HG03521 (cell line): ENCODE measurements around the gene GTF2E1.
"Not testable (repeated sequence)": the region's sequence is repeated elsewhere in the genome, so short reads cannot be mapped to it uniquely, and the experiment has no call there.

Source experiments
- ATAC-seq: cut with Tn5 transposase; IDR thresholded peaks from one replicate; pipeline ENCODE4 v1.9.1; 2021; ENCODE audit warnings: mild to moderate bottlenecking, moderate library complexity; ENCODE audit not compliant: unreplicated experiment

GTF2E1 gene

GRCh38 chr3:120742198-120742848 is at the start of gene GTF2E1, which contains the start of gene RABL3:
TSS of gene GTF2E1 (plus strand) at chr3:120742744. CDS start at chr3:120750553, 7,809 bp downstream.
TSS of gene RABL3 (minus strand) at chr3:120742516. CDS start at chr3:120742507, 9 bp downstream.
- peak; percentile 99 for ATAC-seq

GRCh38 chr3:120693439-120694171 is 48.9 kb upstream of the GTF2E1 start:
- no peak for ATAC-seq

GRCh38 chr3:120699333-120699732 is 43.2 kb upstream of the GTF2E1 start:
- ATAC-seq = no peak

GRCh38 chr3:120705884-120706582 is 36.5 kb upstream of the GTF2E1 start:
- ATAC-seq = no peak

GRCh38 chr3:120706950-120707349 is 35.6 kb upstream of the GTF2E1 start:
- ATAC-seq = no peak

GRCh38 chr3:120708408-120708807 is 34.1 kb upstream of the GTF2E1 start:
- ATAC-seq = peak; percentile 61

GRCh38 chr3:120710369-120710768 is 32.2 kb upstream of the GTF2E1 start:
- ATAC-seq = no peak

- no peak for ATAC-seq
These were observed 29.3 kb upstream of the GTF2E1 start for GRCh38 chr3:120713262-120713661.

- ATAC-seq = not testable (repeated sequence)
These were observed 23.2 kb upstream of the GTF2E1 start for GRCh38 chr3:120719167-120719834.

GRCh38 chr3:120726791-120727190 is 15.8 kb upstream of the GTF2E1 start:
- no peak for ATAC-seq

GRCh38 chr3:120730576-120731542 is 11.7 kb upstream of the GTF2E1 start:
- no peak for ATAC-seq

GRCh38 chr3:120738006-120738405 is 4.5 kb upstream of the GTF2E1 start:
- not testable (repeated sequence) for ATAC-seq

GRCh38 chr3:120741320-120741719 is 1.2 kb upstream of the GTF2E1 start:
- ATAC-seq = no peak

GRCh38 chr3:120741837-120742197 is 727 bp upstream of the GTF2E1 start:
- peak; percentile 11 for ATAC-seq

GRCh38 chr3:120742849-120743365 is 363 bp downstream of the GTF2E1 start:
- peak; percentile 20 for ATAC-seq

GRCh38 chr3:120743556-120744195 is 1.1 kb downstream of the GTF2E1 start:
- ATAC-seq = no peak

- no peak for ATAC-seq
These were observed 2.9 kb downstream of the GTF2E1 start for GRCh38 chr3:120745466-120745865.

GRCh38 chr3:120749843-120750242 is 7.3 kb downstream of the GTF2E1 start:
- ATAC-seq = no peak

GRCh38 chr3:120752230-120752629 is 9.7 kb downstream of the GTF2E1 start:
- ATAC-seq = no peak
